Prostate gland (tissue), 2 donors: Measurements from ENCODE around the gene CYS1.

ENCODE experiments used
- POLR2A ChIP-seq: fragments of 450-650 bp; IDR thresholded peaks from one replicate; pipeline ENCODE4 v1.6.1; 2016; ENCODE audit warnings: antibody characterized with exemption, mild to moderate bottlenecking
- TF ChIP-seq, protein P1 (sequence below), 4 experiments: fragments of 200-600 bp in 2 of 4; fragments of 450-650 bp in 2 of 4; sonication (generic) in 2 of 4; IDR thresholded peaks; 1 replicate in 3 of 4; 2 replicates in 1 of 4; pipeline ENCODE4 v1.5.1; 2016 to 2019; ENCODE audit warnings: antibody characterized with exemption in 4 of 4, mild to moderate bottlenecking in 2 of 4, moderate library complexity in 2 of 4

DNA sequence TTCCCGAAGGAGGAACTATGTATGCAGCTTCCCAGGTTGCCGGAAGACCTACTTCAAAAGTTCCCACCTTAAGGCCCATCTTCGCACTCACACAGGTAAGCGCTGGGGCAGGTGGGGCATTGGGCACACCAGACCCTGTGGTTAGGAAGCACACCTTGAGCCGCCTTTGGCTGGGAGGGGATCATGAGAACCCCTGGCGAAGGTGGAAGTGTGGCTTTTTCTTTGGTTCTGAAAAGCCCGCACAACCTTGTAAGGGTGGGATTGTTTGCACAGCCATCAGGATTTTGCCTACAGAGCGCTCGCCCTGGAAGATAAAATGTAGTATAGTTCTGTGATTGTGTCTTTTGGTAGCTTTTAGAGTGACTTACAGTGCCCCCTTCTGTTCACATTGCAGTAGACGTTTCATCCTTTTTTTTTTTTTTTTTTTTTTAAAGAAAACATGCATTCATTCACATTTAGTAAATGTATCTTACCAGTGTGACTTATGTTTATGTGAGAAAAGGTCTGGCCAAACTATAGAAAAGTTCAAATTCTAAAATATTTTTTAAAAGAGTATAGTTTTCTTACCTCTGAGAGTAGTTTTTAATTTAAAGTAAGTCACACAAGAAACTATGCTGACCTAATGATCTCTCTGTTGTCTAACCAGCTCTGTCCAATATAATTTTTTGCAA is 31.6 kb downstream of the CYS1 start:
- TF ChIP-seq, protein P1, sequence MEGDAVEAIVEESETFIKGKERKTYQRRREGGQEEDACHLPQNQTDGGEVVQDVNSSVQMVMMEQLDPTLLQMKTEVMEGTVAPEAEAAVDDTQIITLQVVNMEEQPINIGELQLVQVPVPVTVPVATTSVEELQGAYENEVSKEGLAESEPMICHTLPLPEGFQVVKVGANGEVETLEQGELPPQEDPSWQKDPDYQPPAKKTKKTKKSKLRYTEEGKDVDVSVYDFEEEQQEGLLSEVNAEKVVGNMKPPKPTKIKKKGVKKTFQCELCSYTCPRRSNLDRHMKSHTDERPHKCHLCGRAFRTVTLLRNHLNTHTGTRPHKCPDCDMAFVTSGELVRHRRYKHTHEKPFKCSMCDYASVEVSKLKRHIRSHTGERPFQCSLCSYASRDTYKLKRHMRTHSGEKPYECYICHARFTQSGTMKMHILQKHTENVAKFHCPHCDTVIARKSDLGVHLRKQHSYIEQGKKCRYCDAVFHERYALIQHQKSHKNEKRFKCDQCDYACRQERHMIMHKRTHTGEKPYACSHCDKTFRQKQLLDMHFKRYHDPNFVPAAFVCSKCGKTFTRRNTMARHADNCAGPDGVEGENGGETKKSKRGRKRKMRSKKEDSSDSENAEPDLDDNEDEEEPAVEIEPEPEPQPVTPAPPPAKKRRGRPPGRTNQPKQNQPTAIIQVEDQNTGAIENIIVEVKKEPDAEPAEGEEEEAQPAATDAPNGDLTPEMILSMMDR (IDR thresholded peaks at IDR 0.05), result peak; percentile 31 to 64 (median 48)
- no peak for TF ChIP-seq POLR2A
